OCI-M2 (cell line): ENCODE measurements around the gene CACNB1.

Source experiments
- DNase-seq: peaks from one replicate; lab custom pipeline; 2025; ENCODE audit not compliant: unreplicated experiment; lab: John Stamatoyannopoulos, UW

The CACNB1 gene

GRCh38 chr17:39204245-39204644 is 6.8 kb upstream of the CACNB1 start:
- DNase-seq = no peak

GRCh38 chr17:39200957-39201510 is 3.6 kb upstream of the CACNB1 start:
- no peak for DNase-seq

- DNase-seq = no peak
Measured at GRCh38 chr17:39200070-39200879, 2.8 kb upstream of the CACNB1 start, which contains the start of gene RPL19. Gene RPL19, plus strand, starts transcription at chr17:39200283. Its CDS starts 62 bp downstream, at chr17:39200345.

- peak; percentile 68 for DNase-seq
Measured at GRCh38 chr17:39199820-39200069, 2.3 kb upstream of the CACNB1 start.

- DNase-seq = no peak
Measured at GRCh38 chr17:39198186-39198566, 707 bp upstream of the CACNB1 start.

- no peak for DNase-seq
Measured at GRCh38 chr17:39196808-39197291, 619 bp downstream of the CACNB1 start.

GRCh38 chr17:39196241-39196807 is 1.1 kb downstream of the CACNB1 start:
- DNase-seq = no peak

- no peak for DNase-seq
Measured at GRCh38 chr17:39195568-39196160, 1.8 kb downstream of the CACNB1 start.

- no peak for DNase-seq
Measured at GRCh38 chr17:39194985-39195524, 2.4 kb downstream of the CACNB1 start.

- DNase-seq = no peak
Measured at GRCh38 chr17:39194089-39194984, 3.1 kb downstream of the CACNB1 start.

- no peak for DNase-seq
Measured at GRCh38 chr17:39193346-39193745, 4.1 kb downstream of the CACNB1 start.

GRCh38 chr17:39192901-39193300 is 4.6 kb downstream of the CACNB1 start:
- DNase-seq = no peak

GRCh38 chr17:39191750-39192510 is 5.5 kb downstream of the CACNB1 start:
- DNase-seq = no peak

GRCh38 chr17:39187152-39187830 is 10.2 kb downstream of the CACNB1 start:
- DNase-seq = no peak

- no peak for DNase-seq
Measured at GRCh38 chr17:39186481-39187002, 10.9 kb downstream of the CACNB1 start.

- DNase-seq = no peak
Measured at GRCh38 chr17:39183720-39184119, 13.7 kb downstream of the CACNB1 start.

- DNase-seq = no peak
Measured at GRCh38 chr17:39183045-39183444, 14.4 kb downstream of the CACNB1 start.

- DNase-seq = no peak
Measured at GRCh38 chr17:39181303-39181702, 16.2 kb downstream of the CACNB1 start.

GRCh38 chr17:39178536-39178935 is 18.9 kb downstream of the CACNB1 start:
- no peak for DNase-seq
